Karpas-422 (cell line): ENCODE measurements around the gene TMEM53. TPM values are rescaled to one million over a fixed set of nuclear protein-coding genes. Genes with fewer than 3 reads are reported as not detected.
"Not testable (repeated sequence)": the region's sequence is repeated elsewhere in the genome, so short reads cannot be mapped to it uniquely, and the experiment has no call there.

Source experiments
- DNase-seq: peaks from one replicate; pipeline ENCODE4 v3.0.0-alpha.2; 2015
- H2AFZ ChIP-seq: fragments of 200-600 bp; sonication (generic); 2 replicates; pipeline ENCODE4 v1.6.1; 2014; ENCODE audit warnings: antibody characterized with exemption, low read length, mixed read lengths
- H3K27ac ChIP-seq: fragments of 200-600 bp; sonication (generic); 2 replicates; pipeline ENCODE4 v1.5.1; 2014; ENCODE audit warnings: mild to moderate bottlenecking, low read length, moderate library complexity
- H3K27me3 ChIP-seq: fragments of 200-600 bp; sonication (generic); 2 replicates; pipeline ENCODE4 v1.6.1; 2014; ENCODE audit warnings: low read length, mixed read lengths
- H3K36me3 ChIP-seq: fragments of 200-600 bp; sonication (generic); 2 replicates; pipeline ENCODE4 v1.6.1; 2014; ENCODE audit warnings: low read length, mixed read lengths; ENCODE audit not compliant: insufficient read depth
- H3K4me1 ChIP-seq: fragments of 200-600 bp; sonication (generic); 2 replicates; pipeline ENCODE4 v1.6.1; 2014; ENCODE audit warnings: mild to moderate bottlenecking, low read length, mixed read lengths
- H3K4me2 ChIP-seq: fragments of 200-600 bp; sonication (generic); 2 replicates; pipeline ENCODE4 v1.6.1; 2014; ENCODE audit warnings: low read length, low read depth, mild to moderate bottlenecking; ENCODE audit not compliant: poor library complexity, severe bottlenecking
- H3K4me3 ChIP-seq: fragments of 200-600 bp; sonication (generic); 2 replicates; pipeline ENCODE4 v1.5.1; 2014; ENCODE audit warnings: mild to moderate bottlenecking, antibody characterized with exemption, low read length, mixed read lengths
- H3K79me2 ChIP-seq: fragments of 200-600 bp; sonication (generic); 2 replicates; pipeline ENCODE4 v1.6.1; 2014; ENCODE audit warnings: mild to moderate bottlenecking, low read length, mixed read lengths
- H3K9ac ChIP-seq: fragments of 200-600 bp; sonication (generic); 2 replicates; pipeline ENCODE4 v1.6.0; 2014; ENCODE audit warnings: low read length
- H3K9me2 ChIP-seq: fragments of 200-600 bp; sonication (generic), shearing (Covaris generic); replicated peaks from 2 replicates; pipeline ENCODE4 v1.6.0; 2014; ENCODE audit warnings: mild to moderate bottlenecking, low read length, moderate library complexity; ENCODE audit not compliant: insufficient read depth
- H3K9me3 ChIP-seq: fragments of 300-700, 200-600 bp; sonication (generic); 2 replicates; pipeline ENCODE4 v1.6.1; 2014; ENCODE audit warnings: low read length, mixed read lengths
- H4K20me1 ChIP-seq: fragments of 200-600 bp; sonication (generic); 2 replicates; pipeline ENCODE4 v1.6.1; 2014; ENCODE audit warnings: mild to moderate bottlenecking, antibody characterized with exemption, low read length, low read depth; ENCODE audit not compliant: insufficient read depth
- total RNA-seq: library from RNA; depleted of rRNA; stranded (reverse); fragments of >200 nt; shearing (Covaris generic); gene quantifications from 2 replicates; pipeline ENCODE4 v1.2.3, GENCODE V29; 2014; ENCODE audit warnings: low replicate concordance

Gene TMEM53
- total RNA-seq, 1 experiment from 2014 or later, result 10.7 TPM

DNA sequence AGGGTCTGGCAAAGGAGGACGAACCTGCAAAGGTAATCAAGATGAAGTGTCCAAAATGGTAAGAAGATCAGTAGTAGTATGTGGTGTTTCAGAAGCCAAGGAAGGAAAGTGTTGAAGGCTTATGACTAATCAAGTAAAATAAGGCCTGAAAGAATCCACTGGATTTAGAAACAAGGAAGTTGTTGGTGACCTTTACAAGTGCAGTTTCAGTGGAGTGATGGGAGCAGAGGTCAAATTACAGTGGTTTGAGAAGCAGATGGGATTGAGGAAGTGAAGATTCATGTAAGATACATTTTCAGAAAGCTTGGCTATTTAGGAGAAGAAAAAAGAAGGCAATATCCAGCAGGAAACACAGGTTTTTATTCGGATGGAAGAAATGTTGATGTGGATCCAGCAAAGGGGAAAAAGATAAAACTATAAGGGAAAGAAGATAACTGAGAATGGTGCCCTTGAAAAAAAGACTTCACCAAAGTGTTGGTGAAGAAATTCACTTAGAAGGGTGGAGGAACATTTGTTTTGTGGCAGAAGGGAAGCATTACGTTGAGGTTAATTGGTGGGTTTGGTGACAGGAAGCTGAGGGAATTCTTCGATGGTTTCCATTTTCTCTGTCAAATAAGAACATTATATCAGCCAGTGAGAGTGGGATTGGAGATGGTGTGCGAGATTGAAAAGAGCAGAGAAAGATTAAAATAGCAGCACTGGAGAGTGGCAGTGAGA is 2.4 kb upstream of the TMEM53 start:
- no peaks in the 10 kb centered on the region for H3K9me2 ChIP-seq
- peak overlapping the region; percentile 93 for H3K27ac ChIP-seq
- peaks cover 9% of the 10 kb centered on the region; the same call in 1 of the 2 replicates for H4K20me1 ChIP-seq
- H3K27me3 ChIP-seq, result no peaks in the 10 kb centered on the region
- peak; percentile 87 for DNase-seq
- 0 out of 2 replicates have a peak, but pooled peaks cover 4% of the 10 kb centered on the region for H3K36me3 ChIP-seq
- H3K9ac ChIP-seq, result peak overlapping the region; percentile 67
- H3K9me3 ChIP-seq, result no peaks in the 10 kb centered on the region
- H2AFZ ChIP-seq, result no peak overlapping the region
- peak overlapping the region; percentile 82 for H3K4me3 ChIP-seq
- peak overlapping the region; percentile 91 for H3K4me2 ChIP-seq
- H3K79me2 ChIP-seq, result peaks cover 11% of the 10 kb centered on the region; the same call in 1 of the 2 replicates
- H3K4me1 ChIP-seq, result peaks cover 65% of the 10 kb centered on the region

DNA sequence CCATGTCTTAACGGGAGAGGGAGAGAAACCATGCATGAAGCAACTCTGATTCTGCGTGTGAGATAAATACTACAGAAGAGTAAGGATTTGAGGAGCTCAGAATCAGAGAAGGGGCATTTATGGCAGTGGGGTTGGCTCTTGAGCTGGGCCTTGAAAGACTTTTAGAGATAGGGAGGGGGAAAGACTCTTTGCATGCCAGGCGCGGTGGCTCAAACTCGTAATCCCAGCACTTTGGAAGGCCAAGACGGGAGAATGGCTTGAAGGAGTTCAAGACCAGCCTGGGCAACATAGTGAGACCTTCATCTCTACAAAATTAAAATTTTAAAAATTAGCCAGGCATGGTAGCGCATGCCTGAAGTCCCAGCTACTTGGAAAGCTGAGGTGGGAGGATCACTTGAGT is 905 bp upstream of the TMEM53 start:
- H2AFZ ChIP-seq, result no peak overlapping the region
- peaks cover 9% of the 10 kb centered on the region; the same call in 1 of the 2 replicates for H4K20me1 ChIP-seq
- H3K4me2 ChIP-seq, result peak overlapping the region; percentile 91
- 0 out of 2 replicates have a peak, but pooled peaks cover 4% of the 10 kb centered on the region for H3K36me3 ChIP-seq
- no peaks in the 10 kb centered on the region for H3K9me2 ChIP-seq
- H3K9ac ChIP-seq, result peak overlapping the region; percentile 85
- no peaks in the 10 kb centered on the region for H3K9me3 ChIP-seq
- H3K4me1 ChIP-seq, result peaks cover 63% of the 10 kb centered on the region
- peaks cover 11% of the 10 kb centered on the region; the same call in 1 of the 2 replicates for H3K79me2 ChIP-seq
- no peaks in the 10 kb centered on the region for H3K27me3 ChIP-seq
- H3K4me3 ChIP-seq, result peak overlapping the region; percentile 82
- H3K27ac ChIP-seq, result peak overlapping the region; percentile 93
- no peak for DNase-seq

DNA sequence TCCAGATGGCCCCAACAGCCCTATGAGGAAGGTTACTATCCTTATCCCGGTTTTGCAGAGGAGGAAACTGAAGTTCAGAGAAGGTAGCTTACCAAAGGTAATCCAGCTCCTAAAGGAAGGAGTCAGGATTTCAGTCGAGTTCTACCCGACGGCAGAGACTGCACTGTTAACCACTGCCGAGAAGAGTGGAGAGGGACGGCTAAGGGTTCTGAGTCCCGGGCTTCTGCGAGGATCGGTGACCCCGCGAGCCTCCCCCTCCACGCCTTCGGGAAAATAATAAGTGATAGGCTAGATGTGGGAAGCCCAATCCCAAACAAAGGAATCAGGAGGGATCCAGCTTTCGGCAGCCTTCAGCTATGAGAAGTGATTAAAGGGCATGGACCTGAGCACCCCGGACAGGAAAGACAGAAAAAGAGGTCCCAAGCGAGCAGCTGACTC is 587 bp downstream of the TMEM53 start:
- Histone ChIP-seq H3K9ac (peak overlapping the region; percentile 85), H3K27me3 (no peaks in the 10 kb centered on the region), H3K79me2 (peaks cover 11% of the 10 kb centered on the region; the same call in 1 of the 2 replicates), H3K9me2 (no peaks in the 10 kb centered on the region), H3K9me3 (no peaks in the 10 kb centered on the region), H3K4me3 (peak overlapping the region; percentile 82), H3K27ac (no peak overlapping the region), H4K20me1 (peaks cover 9% of the 10 kb centered on the region; the same call in 1 of the 2 replicates), H3K4me2 (peak overlapping the region; percentile 91), H3K4me1 (peaks cover 61% of the 10 kb centered on the region), H3K36me3 (no peaks in the 10 kb centered on the region), H2AFZ (no peak overlapping the region)
- no peak for DNase-seq

DNA sequence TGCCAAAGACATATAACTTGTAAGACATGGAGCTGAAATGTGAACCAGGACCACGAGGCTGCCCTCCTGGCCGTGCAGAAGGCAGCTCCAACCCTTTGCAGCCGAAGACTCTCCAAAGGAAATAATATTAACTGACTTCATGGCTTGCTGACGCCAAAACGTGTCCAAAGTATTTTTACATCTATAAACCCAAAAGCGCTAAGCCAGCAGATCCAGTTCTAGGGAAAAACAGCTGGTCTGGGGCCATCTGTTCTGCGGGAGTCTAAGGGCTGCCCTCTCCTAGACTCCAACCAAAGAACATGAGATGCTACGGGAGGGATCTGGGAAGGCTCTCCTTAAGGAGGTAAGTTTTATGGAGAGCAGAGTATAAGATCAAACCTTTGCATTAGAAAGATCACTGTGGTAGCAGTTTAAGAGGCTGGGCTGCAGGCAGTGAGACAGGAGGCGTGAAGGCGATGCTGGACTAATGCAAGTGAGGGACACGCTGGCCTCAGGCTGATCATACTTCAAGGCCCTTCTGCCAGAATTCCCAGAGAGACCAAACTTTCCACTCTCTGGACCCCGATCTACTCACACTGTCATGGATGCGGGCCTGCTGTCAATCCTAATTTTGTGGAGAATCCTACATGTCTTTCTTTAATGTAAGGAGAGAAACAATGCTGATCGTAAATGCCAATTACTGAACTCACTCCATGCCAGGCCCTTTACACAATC is 1.2 kb downstream of the TMEM53 start:
- H4K20me1 ChIP-seq, result peaks cover 9% of the 10 kb centered on the region; the same call in 1 of the 2 replicates
- H3K9me3 ChIP-seq, result no peaks in the 10 kb centered on the region
- peak overlapping the region; percentile 91 for H3K4me2 ChIP-seq
- H3K27me3 ChIP-seq, result no peaks in the 10 kb centered on the region
- peak overlapping the region; percentile 82 for H3K4me3 ChIP-seq
- H3K79me2 ChIP-seq, result peaks cover 9% of the 10 kb centered on the region; the same call in 1 of the 2 replicates
- H3K9ac ChIP-seq, result peak overlapping the region; percentile 85
- DNase-seq, result no peak
- peaks cover 56% of the 10 kb centered on the region for H3K4me1 ChIP-seq
- H3K36me3 ChIP-seq, result no peaks in the 10 kb centered on the region
- no peaks in the 10 kb centered on the region for H3K9me2 ChIP-seq
- H3K27ac ChIP-seq, result no peak overlapping the region
- no peak overlapping the region for H2AFZ ChIP-seq

DNA sequence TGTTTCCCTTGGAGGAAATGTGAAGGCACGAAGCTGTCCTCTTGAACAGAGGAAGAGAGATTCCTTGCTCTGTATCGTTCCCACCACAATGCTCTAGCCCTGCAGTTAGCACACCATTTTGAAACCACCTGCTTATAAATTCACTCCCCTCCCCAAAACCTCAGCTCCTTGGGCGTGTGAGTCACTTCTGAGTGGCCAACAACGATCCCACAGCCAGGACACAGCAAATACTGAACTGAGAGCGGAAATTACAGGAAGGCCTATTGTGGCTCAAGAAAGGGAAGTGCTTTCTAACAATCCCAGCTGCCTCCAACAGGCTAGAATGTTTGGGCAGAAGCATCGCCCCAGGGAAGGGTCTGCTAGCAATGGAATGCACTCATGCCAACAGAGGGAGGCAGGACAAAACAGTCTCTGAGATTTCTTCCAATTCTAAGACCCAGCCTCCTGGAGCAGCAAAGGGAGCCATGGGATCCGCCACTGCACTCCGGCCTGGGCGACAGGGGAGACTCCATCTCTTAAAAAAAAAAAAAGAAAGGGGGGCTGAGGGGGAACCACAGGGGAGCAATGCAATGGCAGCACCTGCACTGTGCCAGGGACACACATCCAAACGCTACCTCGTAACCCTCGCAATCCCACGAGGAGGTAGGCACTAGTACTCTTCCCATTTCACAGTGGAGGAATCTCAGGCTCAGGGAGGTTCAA is 1.9 kb downstream of the TMEM53 start:
- no peaks in the 10 kb centered on the region for H3K27me3 ChIP-seq
- peaks cover 9% of the 10 kb centered on the region; the same call in 1 of the 2 replicates for H4K20me1 ChIP-seq
- no peak overlapping the region for H3K27ac ChIP-seq
- peak; percentile 57 for DNase-seq
- H3K4me2 ChIP-seq, result peak overlapping the region; percentile 91
- peaks cover 49% of the 10 kb centered on the region for H3K4me1 ChIP-seq
- peaks cover 9% of the 10 kb centered on the region; the same call in 1 of the 2 replicates for H3K79me2 ChIP-seq
- H3K36me3 ChIP-seq, result no peaks in the 10 kb centered on the region
- no peaks in the 10 kb centered on the region for H3K9me3 ChIP-seq
- H3K4me3 ChIP-seq, result peak overlapping the region; percentile 82; the same call in 1 of the 2 replicates
- 0 out of 2 replicates have a peak overlapping the region, but pooled peaks have one; percentile 6 for H3K9ac ChIP-seq
- no peaks in the 10 kb centered on the region for H3K9me2 ChIP-seq
- no peak overlapping the region for H2AFZ ChIP-seq

DNA sequence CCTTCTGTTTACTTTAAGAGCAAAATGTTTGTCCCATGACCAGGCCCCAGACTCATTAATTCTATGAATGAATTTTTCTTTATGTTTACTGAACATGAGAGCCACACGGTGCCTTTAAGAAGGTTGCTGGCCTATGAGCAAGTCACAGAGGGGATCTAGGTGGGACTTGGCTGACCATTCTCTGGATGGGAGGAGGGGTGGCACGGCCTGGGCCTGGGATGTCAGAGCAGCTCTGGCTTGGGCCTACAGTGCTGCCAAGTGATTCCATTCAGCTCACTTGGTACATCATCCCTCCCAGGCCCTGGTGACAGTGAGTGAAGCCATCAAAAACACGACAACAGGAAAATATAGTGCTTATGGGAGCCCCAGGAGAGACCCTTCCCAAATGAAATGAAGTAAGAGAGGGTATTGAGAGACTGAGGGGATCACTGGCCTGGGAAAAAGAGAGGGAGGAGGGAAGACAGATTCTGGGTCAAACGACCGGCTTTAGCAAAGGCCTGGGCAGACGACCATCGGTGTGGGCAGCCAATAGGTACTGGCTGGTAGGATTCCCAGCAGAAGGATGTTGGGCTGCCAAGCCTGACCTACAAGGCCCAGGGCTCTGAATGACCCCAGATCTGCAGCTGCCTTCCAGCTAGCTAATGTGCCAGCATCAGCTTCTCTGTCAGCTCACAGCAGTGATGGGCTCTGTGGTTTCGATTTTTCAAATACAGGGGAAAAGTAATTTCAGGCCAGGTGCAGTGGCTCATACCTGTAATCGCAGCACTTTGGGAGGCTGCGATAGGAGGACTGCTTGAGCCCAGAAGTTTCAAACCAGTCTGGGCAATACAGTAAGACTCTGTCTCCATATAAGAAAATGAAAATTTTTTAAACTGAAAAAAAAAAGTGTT is 3.3 kb downstream of the TMEM53 start:
- no peaks in the 10 kb centered on the region for H3K9me2 ChIP-seq
- H3K36me3 ChIP-seq, result no peaks in the 10 kb centered on the region
- peaks cover 9% of the 10 kb centered on the region; the same call in 1 of the 2 replicates for H4K20me1 ChIP-seq
- H3K4me3 ChIP-seq, result no peak overlapping the region
- H3K27ac ChIP-seq, result no peak overlapping the region
- no peaks in the 10 kb centered on the region for H3K9me3 ChIP-seq
- no peak for DNase-seq
- H3K4me1 ChIP-seq, result peaks cover 37% of the 10 kb centered on the region
- no peak overlapping the region for H3K9ac ChIP-seq
- no peak overlapping the region for H3K4me2 ChIP-seq
- no peak overlapping the region for H2AFZ ChIP-seq
- peaks cover 9% of the 10 kb centered on the region; the same call in 1 of the 2 replicates for H3K79me2 ChIP-seq
- no peaks in the 10 kb centered on the region for H3K27me3 ChIP-seq

DNA sequence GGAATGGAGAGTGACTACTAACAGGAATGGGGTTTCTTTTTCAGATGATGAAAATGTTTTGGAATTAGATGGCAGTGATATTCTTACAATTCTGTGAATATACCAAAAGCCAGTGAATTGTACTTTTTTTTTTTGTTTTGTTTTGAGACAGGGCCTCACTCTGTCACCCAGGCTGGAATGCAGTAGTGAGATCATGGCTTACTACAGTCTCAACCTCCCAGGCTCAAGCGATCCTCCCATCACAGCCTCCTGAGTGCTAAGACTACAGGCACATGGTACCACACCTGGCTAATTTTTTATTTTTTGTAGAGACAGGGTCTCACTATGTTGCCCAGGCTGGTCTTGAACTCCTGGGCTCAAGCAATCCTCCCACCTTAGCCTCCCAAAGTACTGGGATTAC is 7.6 kb downstream of the TMEM53 start:
- H2AFZ ChIP-seq, H3K4me2 ChIP-seq, H3K9ac ChIP-seq, H3K9me3 ChIP-seq, H3K4me1 ChIP-seq, H3K79me2 ChIP-seq, H4K20me1 ChIP-seq, H3K27me3 ChIP-seq, H3K9me2 ChIP-seq, DNase-seq, H3K36me3 ChIP-seq, H3K27ac ChIP-seq, H3K4me3 ChIP-seq: not testable (repeated sequence)
